Vagina (tissue), 2 donors: ENCODE results near the gene TNRC6C. TPM values are rescaled to one million over a fixed set of nuclear protein-coding genes. Genes with fewer than 3 reads are reported as not detected.
"Not testable (repeated sequence)": the region's sequence is repeated elsewhere in the genome, so short reads cannot be mapped to it uniquely, and the experiment has no call there.

Experiments
- DNase-seq, 2 donors: peaks; one replicate each; pipeline ENCODE4 v3.0.0-alpha.2; 2017; ENCODE audit errors: extremely low spot score in 2 of 2
- H3K27ac ChIP-seq: fragments of 200-600 bp; sonication (generic); one replicate; pipeline ENCODE4 v1.5.1; 2019
- H3K27me3 ChIP-seq: fragments of 200-600 bp; sonication (generic); one replicate; pipeline ENCODE4 v1.5.1; 2019
- H3K36me3 ChIP-seq, 2 donors: fragments of 200-600 bp; sonication (generic); one replicate each; pipeline ENCODE4 v1.5.1; 2017 to 2019
- H3K4me1 ChIP-seq: fragments of 200-600 bp; sonication (generic); one replicate; pipeline ENCODE4 v1.5.1; 2019
- H3K4me3 ChIP-seq, 2 donors: fragments of 200-600 bp; sonication (generic); 1 replicate in 1 of 2; 2 replicates in 1 of 2; pipeline ENCODE4 v1.5.1; 2016 to 2019
- H3K9me3 ChIP-seq: fragments of 200-600 bp; sonication (generic); one replicate; pipeline ENCODE4 v1.5.1; 2019
- CTCF ChIP-seq, 3 experiments: fragments of 450-650 bp in 2 of 3; fragments of 200-600 bp in 1 of 3; sonication (generic) in 1 of 3; IDR thresholded peaks; one replicate each; pipeline ENCODE4 v1.5.1; 2017 to 2019; ENCODE audit warnings: antibody characterized with exemption in 3 of 3, mild to moderate bottlenecking in 2 of 3, moderate library complexity in 2 of 3
- POLR2A ChIP-seq, 2 donors: fragments of 450-650 bp; IDR thresholded peaks; one replicate each; pipeline ENCODE4 v1.6.1; 2017; ENCODE audit warnings: antibody characterized with exemption in 2 of 2, mild to moderate bottlenecking in 2 of 2, moderate library complexity in 2 of 2
- POLR2AphosphoS5 ChIP-seq, 2 donors: sonication (generic); formaldehyde crosslinking; IDR thresholded peaks; one replicate each; pipeline ENCODE4 v1.9.0; 2017; ENCODE audit warnings: antibody characterized with exemption in 2 of 2, mild to moderate bottlenecking in 2 of 2, low read depth in 1 of 2; ENCODE audit not compliant: insufficient read depth in 1 of 2
- intact Hi-C: fragments of 100-400 bp; cut with DNase I; formaldehyde crosslinking; loops from one replicate; pipeline ENCODE4 v1.15.1; 2023
- total RNA-seq: library from RNA; depleted of rRNA; stranded (reverse); fragments of >200 nt; gene quantifications from one replicate; pipeline ENCODE4 v1.2.3, GENCODE V29; 2016

Gene TNRC6C
- total RNA-seq, 1 donor from 2014 or later = 14.7 TPM

GRCh38 chr17:77930780-77931768, 27.4 kb upstream of the TNRC6C start:
- Histone ChIP-seq H3K4me3 (no peak overlapping the region), H3K27ac (no peak overlapping the region)

GRCh38 chr17:77933777-77934398, 24.6 kb upstream of the TNRC6C start:
- Histone ChIP-seq H3K9me3 (no peaks in the 10 kb centered on the region), H3K27ac (no peak overlapping the region), H3K36me3 (no peaks in the 10 kb centered on the region), H3K4me1 (no peaks in the 10 kb centered on the region), H3K27me3 (no peaks in the 10 kb centered on the region), H3K4me3 (no peak overlapping the region)
- DNase-seq = no peak
- intact Hi-C loops = no loop called here
- TF ChIP-seq POLR2A (IDR thresholded peaks at IDR 0.05) = no peak
- no peak for TF ChIP-seq POLR2AphosphoS5 (IDR thresholded peaks at IDR 0.05; ENCODE audit: insufficient read depth in 1 of 2, low read depth in 1 of 2)

More at GRCh38 chr17:77930780-77931768, 27.4 kb upstream of the TNRC6C start:
- H3K4me1 ChIP-seq = no peaks in the 10 kb centered on the region
- DNase-seq = peak in 1 of 2 donors; percentile 79
- no peaks in the 10 kb centered on the region for H3K36me3 ChIP-seq
- no peaks in the 10 kb centered on the region for H3K27me3 ChIP-seq
- intact Hi-C loops = no loop called here
- H3K9me3 ChIP-seq = no peaks in the 10 kb centered on the region
- TF ChIP-seq CTCF (IDR thresholded peaks at IDR 0.05) (no peak), POLR2A (IDR thresholded peaks at IDR 0.05) (no peak), POLR2AphosphoS5 (IDR thresholded peaks at IDR 0.05; ENCODE audit: insufficient read depth in 1 of 2, low read depth in 1 of 2) (no peak)

GRCh38 chr17:77935121-77935571, 23.4 kb upstream of the TNRC6C start:
- no peaks in the 10 kb centered on the region for H3K4me1 ChIP-seq
- no peak for TF ChIP-seq CTCF (IDR thresholded peaks at IDR 0.05)
- no peak for TF ChIP-seq POLR2A (IDR thresholded peaks at IDR 0.05)
- TF ChIP-seq POLR2AphosphoS5 (IDR thresholded peaks at IDR 0.05; ENCODE audit: insufficient read depth in 1 of 2, low read depth in 1 of 2) = no peak
- no peaks in the 10 kb centered on the region for H3K27me3 ChIP-seq
- no peak overlapping the region for H3K4me3 ChIP-seq
- no peaks in the 10 kb centered on the region for H3K9me3 ChIP-seq
- H3K27ac ChIP-seq = no peak overlapping the region
- no peaks in the 10 kb centered on the region for H3K36me3 ChIP-seq
- intact Hi-C loops = no loop called here
- DNase-seq = no peak

GRCh38 chr17:77935744-77936143, 22.8 kb upstream of the TNRC6C start:
- H3K36me3 ChIP-seq, H3K4me1 ChIP-seq, H3K9me3 ChIP-seq, DNase-seq, H3K27me3 ChIP-seq, H3K4me3 ChIP-seq, H3K27ac ChIP-seq, intact Hi-C loops: not testable (repeated sequence)

- Histone ChIP-seq H3K36me3 (no peaks in the 10 kb centered on the region), H3K4me1 (no peaks in the 10 kb centered on the region), H3K27me3 (no peaks in the 10 kb centered on the region), H3K27ac (no peak overlapping the region), H3K4me3 (no peak overlapping the region), H3K9me3 (no peaks in the 10 kb centered on the region)
- intact Hi-C loops = no loop called here
- no peak for DNase-seq
- TF ChIP-seq POLR2A (IDR thresholded peaks at IDR 0.05) = no peak
- TF ChIP-seq POLR2AphosphoS5 (IDR thresholded peaks at IDR 0.05; ENCODE audit: insufficient read depth in 1 of 2, low read depth in 1 of 2) = no peak
- TF ChIP-seq CTCF (IDR thresholded peaks at IDR 0.05) = no peak
Measured at GRCh38 chr17:77936881-77937280, 21.6 kb upstream of the TNRC6C start.
